Common myeloid progenitor, CD34-positive (primary cell): Measurements from ENCODE around the gene HSBP1.

ENCODE experiments used
- CTCF ChIA-PET: fragments of 350-600 bp; sonication (Branson Sonifier 250); formaldehyde crosslinking; loops from one replicate; lab custom pipeline; 2021; ENCODE audit warnings: antibody characterized with exemption; lab: Charles Lee
- POLR2A ChIA-PET: fragments of 350-600 bp; sonication (Branson Sonifier 250); formaldehyde crosslinking; loops from one replicate; lab custom pipeline; 2021; ENCODE audit warnings: antibody characterized with exemption; lab: Charles Lee
- DNase-seq, 3 donors: peaks; one replicate each; pipeline versions ENCODE4 v3.0.0 to v3.0.0-alpha.2; 2013
- H3K27ac ChIP-seq, 2 experiments: 1 replicate in 1 of 2; 2 replicates in 1 of 2; pipeline ENCODE4 v1.7.0; 2013; ENCODE audit warnings: inconsistent platforms in 2 of 2, low read length in 2 of 2, mild to moderate bottlenecking in 2 of 2, low read depth in 1 of 2, moderate library complexity in 1 of 2; ENCODE audit not compliant: severe bottlenecking in 2 of 2, insufficient read depth in 1 of 2, poor library complexity in 1 of 2
- H3K27me3 ChIP-seq, 5 experiments: replicated peaks in 2 of 5; 1 replicate in 3 of 5; 2 replicates in 2 of 5; pipeline versions ENCODE4 v1.6.1 to v1.7.0; 2013; ENCODE audit warnings: low read length in 4 of 5, mild to moderate bottlenecking in 2 of 5, moderate library complexity in 2 of 5, inconsistent platforms in 1 of 5; ENCODE audit not compliant: insufficient read depth in 5 of 5, control insufficient read depth in 4 of 5
- H3K36me3 ChIP-seq, 4 experiments: 1 replicate in 2 of 4; 2 replicates in 2 of 4; pipeline versions ENCODE4 v1.6.1 to v1.7.0; 2013; ENCODE audit warnings: low read length in 3 of 4, control low read depth in 1 of 4, mild to moderate bottlenecking in 1 of 4; ENCODE audit not compliant: control insufficient read depth in 4 of 4, insufficient read depth in 4 of 4
- H3K4me1 ChIP-seq, 4 experiments: 1 replicate in 3 of 4; 2 replicates in 1 of 4; pipeline versions ENCODE4 v1.6.1 to v1.7.1; 2013; ENCODE audit warnings: low read length in 3 of 4, mild to moderate bottlenecking in 3 of 4, control low read depth in 1 of 4, inconsistent platforms in 1 of 4, moderate library complexity in 1 of 4; ENCODE audit not compliant: control insufficient read depth in 4 of 4, insufficient read depth in 4 of 4; ENCODE audit errors: control extremely low read depth in 1 of 4
- H3K4me3 ChIP-seq, 7 experiments: 1 replicate in 4 of 7; 2 replicates in 3 of 7; pipeline versions ENCODE4 v1.5.1 to v1.7.0; 2013; ENCODE audit warnings: mild to moderate bottlenecking in 7 of 7, low read length in 6 of 7, moderate library complexity in 6 of 7, inconsistent platforms in 2 of 7, low read depth in 2 of 7, control low read depth in 1 of 7; ENCODE audit not compliant: insufficient read depth in 4 of 7, control insufficient read depth in 1 of 7; ENCODE audit errors: extremely low read depth in 1 of 7
- H3K9me3 ChIP-seq, 5 experiments: 1 replicate in 4 of 5; 2 replicates in 1 of 5; pipeline versions ENCODE4 v1.6.1 to v1.7.1; 2013; ENCODE audit warnings: low read length in 4 of 5, mild to moderate bottlenecking in 2 of 5, inconsistent platforms in 1 of 5, low read depth in 1 of 5, moderate library complexity in 1 of 5; ENCODE audit not compliant: control insufficient read depth in 4 of 5, insufficient read depth in 2 of 5; ENCODE audit errors: control extremely low read depth in 1 of 5
- WGBS: methylation state at CpG from one replicate; pipeline ENCODE4 v1.1.5; 2013; ENCODE audit not compliant: insufficient coverage; 5-methylcytosine and 5-hydroxymethylcytosine counted together

Gene HSBP1

DNA sequence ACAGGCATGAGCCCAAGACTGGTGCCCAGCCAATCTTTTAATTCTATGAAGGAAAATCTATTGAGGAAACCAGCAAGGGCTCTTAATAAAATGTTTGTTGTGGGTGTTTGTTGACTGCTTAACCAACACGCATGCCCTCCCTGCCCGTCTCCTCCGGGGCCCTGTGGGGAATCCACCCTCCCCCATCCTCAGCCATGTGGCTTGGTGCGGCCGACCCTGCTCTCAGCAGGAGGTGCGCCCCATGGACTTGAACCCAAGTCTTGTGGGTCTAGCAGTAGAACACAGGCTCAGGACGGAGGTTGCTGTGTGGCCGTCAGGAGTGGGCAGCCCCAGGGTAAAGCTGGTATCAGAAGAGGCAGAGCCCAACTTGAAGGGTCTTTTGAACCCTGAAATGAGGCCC lies 46.1 kb downstream of the HSBP1 start:
- Histone ChIP-seq H3K9me3 (no peaks in the 10 kb centered on the region), H3K4me3 (no peak overlapping the region), H3K27ac (no peak overlapping the region), H3K27me3 (no peaks in the 10 kb centered on the region), H3K36me3 (no peaks in the 10 kb centered on the region), H3K4me1 (no peaks in the 10 kb centered on the region)
- 99% methylated on average over 5 of the region's 8 CpGs for WGBS
- DNase-seq = no peak
- ChIA-PET CTCF (no interaction called here), POLR2A (no interaction called here)

DNA sequence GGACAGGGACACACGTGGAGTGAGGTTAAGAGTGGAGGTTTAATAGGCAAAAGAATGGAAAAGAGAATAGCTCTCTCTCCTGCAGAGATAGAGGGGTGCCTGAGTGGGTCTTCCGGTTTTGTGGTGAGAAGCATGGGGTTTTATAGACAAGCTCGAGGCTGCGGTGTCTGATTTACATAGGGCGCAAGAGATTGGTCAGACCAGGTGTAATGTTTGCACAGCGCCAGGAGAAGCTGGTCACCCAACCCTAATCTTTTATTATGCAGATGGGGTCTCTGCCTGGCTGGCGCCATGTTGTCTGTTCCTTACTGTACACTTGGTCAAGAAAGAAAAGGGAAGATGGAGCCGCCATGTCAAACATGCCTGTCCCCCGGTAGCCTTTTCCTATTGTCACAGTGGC lies 46.6 kb downstream of the HSBP1 start:
- 96% methylated on average over 7 of the region's 9 CpGs for WGBS
- no peak overlapping the region for H3K27ac ChIP-seq
- CTCF ChIA-PET = interaction anchor here (1.0 kb wide), 1 partner anchor 31 kb away, joined by 3 read pairs; no protein-coding TSS in a partner anchor
- no peak overlapping the region for H3K4me3 ChIP-seq
- H3K4me1 ChIP-seq = no peaks in the 10 kb centered on the region
- no peaks in the 10 kb centered on the region for H3K36me3 ChIP-seq
- no peaks in the 10 kb centered on the region for H3K27me3 ChIP-seq
- H3K9me3 ChIP-seq = no peaks in the 10 kb centered on the region
- POLR2A ChIA-PET = no interaction called here
- DNase-seq = no peak

DNA sequence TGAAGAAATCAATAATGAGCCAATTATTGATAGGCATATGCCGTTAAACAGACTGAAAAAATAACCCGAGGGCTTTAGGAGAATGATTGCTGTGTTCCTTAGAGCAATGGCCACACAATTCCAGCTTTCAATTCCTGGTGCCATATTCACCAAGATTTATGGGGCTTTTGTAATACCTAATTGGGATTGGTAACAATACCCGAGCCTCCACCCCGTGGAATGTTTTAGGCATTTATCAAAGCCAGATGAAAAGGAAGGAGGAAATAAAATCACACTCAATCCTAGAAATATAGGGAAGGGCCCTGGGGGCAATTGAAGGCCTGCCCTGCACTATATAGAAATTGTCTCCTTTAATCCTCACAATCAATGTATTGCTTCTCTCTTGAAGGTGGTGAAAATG lies 49.0 kb downstream of the HSBP1 start:
- ChIA-PET POLR2A (no interaction called here), CTCF (no interaction called here)
- H3K4me1 ChIP-seq = no peaks in the 10 kb centered on the region
- no peak overlapping the region for H3K4me3 ChIP-seq
- DNase-seq = no peak
- H3K27me3 ChIP-seq = no peaks in the 10 kb centered on the region
- WGBS = 100% methylated on average over 1 of the region's 4 CpGs
- H3K27ac ChIP-seq = no peak overlapping the region
- H3K36me3 ChIP-seq = no peaks in the 10 kb centered on the region
- no peaks in the 10 kb centered on the region for H3K9me3 ChIP-seq

DNA sequence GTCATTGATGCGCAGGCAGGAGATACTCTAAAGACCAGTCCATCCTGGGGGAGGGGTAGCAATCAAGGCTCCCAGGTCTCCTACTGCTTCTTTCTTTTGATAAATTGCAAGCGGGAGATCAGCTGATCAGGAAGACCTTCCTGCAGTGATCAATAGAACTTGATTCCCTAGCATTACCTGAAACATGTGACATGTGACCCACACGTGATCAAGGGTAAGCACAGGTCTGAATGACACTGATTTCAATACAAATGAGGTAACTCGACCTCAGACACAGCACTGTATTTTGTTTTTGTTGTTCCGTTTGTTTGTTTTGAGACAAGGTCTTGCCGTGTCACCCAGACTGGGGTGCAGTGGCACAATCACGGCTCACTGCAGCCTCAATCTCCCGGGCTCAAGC lies 51.5 kb downstream of the HSBP1 start:
- ChIA-PET POLR2A (no interaction called here), CTCF (no interaction called here)
- WGBS = 94% methylated on average over 8 of the region's 8 CpGs

DNA sequence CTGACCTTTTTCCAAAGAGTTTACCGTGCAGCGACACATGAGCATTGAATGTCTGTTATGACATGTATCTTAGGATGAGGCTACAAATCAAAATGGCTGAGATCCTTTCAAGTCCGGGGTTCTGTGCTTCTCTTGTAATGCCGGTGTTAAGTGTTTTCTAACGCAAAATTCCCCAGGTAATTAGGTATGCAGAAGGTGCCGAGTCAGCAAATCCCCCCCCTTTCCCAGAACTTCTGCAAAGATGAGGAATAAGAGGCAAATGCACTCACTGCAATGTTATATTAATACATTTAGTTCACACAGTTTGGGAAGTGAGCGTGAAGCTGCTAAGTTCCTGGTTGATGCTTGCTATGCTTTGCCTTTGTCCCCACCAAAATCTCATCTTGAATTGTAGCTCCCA lies 54.9 kb downstream of the HSBP1 start:
- H3K4me1 ChIP-seq = peaks cover 0 to 3% (median under 1%) of the 10 kb centered on the region in 4 experiments
- H3K4me3 ChIP-seq = no peak overlapping the region
- H3K9me3 ChIP-seq = no peaks in the 10 kb centered on the region
- CTCF ChIA-PET = interaction anchor here (2.2 kb wide), 1 partner anchor 35 kb away, joined by 7 read pairs; no protein-coding TSS in a partner anchor
- no peak for DNase-seq
- no peaks in the 10 kb centered on the region for H3K36me3 ChIP-seq
- POLR2A ChIA-PET = no interaction called here
- no peak overlapping the region for H3K27ac ChIP-seq
- WGBS = 98% methylated on average over 5 of the region's 7 CpGs
- H3K27me3 ChIP-seq = no peaks in the 10 kb centered on the region

More for the DNA sequence above, 51.5 kb downstream of the HSBP1 start:
- Histone ChIP-seq H3K4me1 (peaks cover 0 to 2% (median 0%) of the 10 kb centered on the region in 4 experiments), H3K27me3 (no peaks in the 10 kb centered on the region), H3K9me3 (no peaks in the 10 kb centered on the region), H3K36me3 (no peaks in the 10 kb centered on the region), H3K27ac (no peak overlapping the region), H3K4me3 (no peak overlapping the region)
- DNase-seq = no peak

DNA sequence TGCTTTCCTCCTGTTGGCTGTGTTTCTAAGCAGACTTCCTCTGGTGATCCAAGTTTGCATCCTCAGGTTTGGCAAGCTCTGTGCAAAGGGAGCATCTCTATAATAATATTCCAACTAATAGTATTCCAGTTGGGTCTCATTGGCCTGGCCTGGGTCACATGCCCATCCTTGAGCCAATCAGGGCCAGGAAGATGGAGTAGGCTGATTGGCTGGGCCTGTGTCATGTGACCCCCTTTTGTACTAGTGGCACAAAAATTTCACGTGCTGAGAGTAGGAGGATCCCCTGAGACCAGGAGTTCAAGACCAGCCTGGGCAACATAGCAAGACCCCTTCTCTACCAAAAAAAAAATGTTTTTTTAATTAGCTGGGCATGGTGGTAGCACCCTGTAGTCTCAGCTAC lies 55.9 kb downstream of the HSBP1 start:
- Histone ChIP-seq H3K27me3 (no peaks in the 10 kb centered on the region), H3K4me1 (peaks cover 0 to 3% (median under 1%) of the 10 kb centered on the region in 4 experiments), H3K27ac (no peak overlapping the region), H3K4me3 (no peak overlapping the region), H3K36me3 (no peaks in the 10 kb centered on the region), H3K9me3 (no peaks in the 10 kb centered on the region)
- WGBS = 100% methylated on average over 1 of the region's 1 CpG
- ChIA-PET POLR2A (no interaction called here), CTCF (interaction anchor here (2.2 kb wide), 1 partner anchor 36 kb away, joined by 7 read pairs; no protein-coding TSS in a partner anchor)
- no peak for DNase-seq
